OCI-M1 (cell line): Measurements from ENCODE around the gene ATP8A2.

Experiments used
- DNase-seq: peaks from one replicate; lab custom pipeline; 2025; lab: John Stamatoyannopoulos, UW

ATP8A2 gene

GRCh38 chr13:25885418-25885817 lies 513.6 kb downstream of the ATP8A2 start:
- DNase-seq = no peak

- DNase-seq = no peak
These were observed 514.9 kb downstream of the ATP8A2 start for GRCh38 chr13:25886438-25887214.

- DNase-seq = no peak
These were observed 516.3 kb downstream of the ATP8A2 start for GRCh38 chr13:25887962-25888655.

- DNase-seq = no peak
These were observed 519.0 kb downstream of the ATP8A2 start for GRCh38 chr13:25890671-25891212.

GRCh38 chr13:25898991-25899390 lies 527.2 kb downstream of the ATP8A2 start:
- no peak for DNase-seq

GRCh38 chr13:25899464-25899863 lies 527.7 kb downstream of the ATP8A2 start:
- DNase-seq = no peak

- DNase-seq = no peak
These were observed 528.2 kb downstream of the ATP8A2 start for GRCh38 chr13:25899952-25900351.

- peak; percentile 4 for DNase-seq
These were observed 529.9 kb downstream of the ATP8A2 start for GRCh38 chr13:25901460-25902376.

GRCh38 chr13:25902455-25902854 lies 530.7 kb downstream of the ATP8A2 start:
- DNase-seq = no peak

- no peak for DNase-seq
These were observed 531.1 kb downstream of the ATP8A2 start for GRCh38 chr13:25902891-25903341.

- DNase-seq = no peak
These were observed 533.1 kb downstream of the ATP8A2 start for GRCh38 chr13:25904830-25905229.

GRCh38 chr13:25905611-25906010 lies 533.8 kb downstream of the ATP8A2 start:
- DNase-seq = no peak

- no peak for DNase-seq
These were observed 534.5 kb downstream of the ATP8A2 start for GRCh38 chr13:25906191-25906661.

GRCh38 chr13:25908366-25908765 lies 536.6 kb downstream of the ATP8A2 start:
- no peak for DNase-seq

GRCh38 chr13:25910243-25910642 lies 538.5 kb downstream of the ATP8A2 start:
- DNase-seq = no peak

- DNase-seq = no peak
These were observed 539.2 kb downstream of the ATP8A2 start for GRCh38 chr13:25910991-25911419.

GRCh38 chr13:25912961-25913360 lies 541.2 kb downstream of the ATP8A2 start:
- no peak for DNase-seq

GRCh38 chr13:25915840-25916518 lies 544.2 kb downstream of the ATP8A2 start:
- no peak for DNase-seq

- DNase-seq = no peak
These were observed 548.5 kb downstream of the ATP8A2 start for GRCh38 chr13:25920277-25920676.

- DNase-seq = no peak
These were observed 549.2 kb downstream of the ATP8A2 start for GRCh38 chr13:25920931-25921330.

GRCh38 chr13:25922376-25922775 lies 550.6 kb downstream of the ATP8A2 start:
- no peak for DNase-seq
